Activated CD4-positive, alpha-beta T cell treated with anti-CD3 and anti-CD28 coated beads, Interleukin-2, amount 10 ng/mL, durations not matched to agents 7 days and 5 days (primary cell): ENCODE results near the gene HYCC1. TPM values are rescaled to one million over a fixed set of nuclear protein-coding genes. Genes with fewer than 3 reads are reported as not detected.

Experiments
- CTCF ChIA-PET: fragments of 350-600 bp; sonication (Branson Sonifier 250); formaldehyde crosslinking; loops from one replicate; lab custom pipeline; 2021; ENCODE audit warnings: antibody characterized with exemption; lab: Charles Lee
- POLR2A ChIA-PET: fragments of 350-600 bp; sonication (Branson Sonifier 250); formaldehyde crosslinking; loops from one replicate; lab custom pipeline; 2021; ENCODE audit warnings: antibody characterized with exemption; lab: Charles Lee
- DNase-seq: peaks from one replicate; pipeline ENCODE4 v3.0.0-alpha.2; 2020
- H3K27ac Mint-ChIP-seq: one replicate; pipeline ENCODE4 v1.8.0; 2021; ENCODE audit warnings: mild to moderate bottlenecking, moderate library complexity, mixed read lengths
- H3K27me3 Mint-ChIP-seq: one replicate; pipeline ENCODE4 v1.8.0; 2021; ENCODE audit warnings: mixed read lengths
- H3K36me3 Mint-ChIP-seq: one replicate; pipeline ENCODE4 v1.8.0; 2021; ENCODE audit warnings: low read depth, mixed read lengths
- H3K4me1 Mint-ChIP-seq: one replicate; pipeline ENCODE4 v1.8.0; 2021; ENCODE audit warnings: mixed read lengths
- H3K4me3 Mint-ChIP-seq: one replicate; pipeline ENCODE4 v1.8.0; 2021; ENCODE audit warnings: mild to moderate bottlenecking, moderate library complexity, mixed read lengths
- H3K9me3 Mint-ChIP-seq: one replicate; pipeline ENCODE4 v1.8.0; 2021; ENCODE audit warnings: mixed read lengths
- total RNA-seq, 2 experiments: library from RNA; stranded (reverse); gene quantifications; one replicate each; pipeline ENCODE4 v1.2.3, GENCODE V29; 2021

The HYCC1 gene
- total RNA-seq, 2 experiments from 2014 or later = 47.2 to 54.2 TPM

GRCh38 chr7:22969010-22969431 is 44.9 kb downstream of the HYCC1 start:
- Mint-ChIP-seq H3K4me3 (no peak overlapping the region), H3K27me3 (no peaks in the 10 kb centered on the region), H3K9me3 (no peaks in the 10 kb centered on the region), H3K27ac (no peak overlapping the region), H3K36me3 (peaks cover 39% of the 10 kb centered on the region), H3K4me1 (no peaks in the 10 kb centered on the region)
- ChIA-PET POLR2A (no interaction called here), CTCF (no interaction called here)
- DNase-seq = no peak

Other genes with a start within 250 kb of the HYCC1 start
- gene TOMM7, start 191.3 kb downstream of the HYCC1 start, total RNA-seq = 100 to 1,000 TPM; 188 to 288 TPM
- gene KLHL7, start 91.7 kb upstream of the HYCC1 start, total RNA-seq = 10 to 100 TPM; 16.5 to 16.7 TPM
- gene NUP42, start 167.9 kb upstream of the HYCC1 start, total RNA-seq = 10 to 100 TPM; 37.9 to 43.8 TPM
- gene GPNMB, start 232.6 kb upstream of the HYCC1 start, total RNA-seq = not detected